ENCODE measurements around the gene PCNX4.
"Not testable (repeated sequence)": the region's sequence is repeated elsewhere in the genome, so short reads cannot be mapped to it uniquely, and the experiment has no call there.

The PCNX4 gene

DNA sequence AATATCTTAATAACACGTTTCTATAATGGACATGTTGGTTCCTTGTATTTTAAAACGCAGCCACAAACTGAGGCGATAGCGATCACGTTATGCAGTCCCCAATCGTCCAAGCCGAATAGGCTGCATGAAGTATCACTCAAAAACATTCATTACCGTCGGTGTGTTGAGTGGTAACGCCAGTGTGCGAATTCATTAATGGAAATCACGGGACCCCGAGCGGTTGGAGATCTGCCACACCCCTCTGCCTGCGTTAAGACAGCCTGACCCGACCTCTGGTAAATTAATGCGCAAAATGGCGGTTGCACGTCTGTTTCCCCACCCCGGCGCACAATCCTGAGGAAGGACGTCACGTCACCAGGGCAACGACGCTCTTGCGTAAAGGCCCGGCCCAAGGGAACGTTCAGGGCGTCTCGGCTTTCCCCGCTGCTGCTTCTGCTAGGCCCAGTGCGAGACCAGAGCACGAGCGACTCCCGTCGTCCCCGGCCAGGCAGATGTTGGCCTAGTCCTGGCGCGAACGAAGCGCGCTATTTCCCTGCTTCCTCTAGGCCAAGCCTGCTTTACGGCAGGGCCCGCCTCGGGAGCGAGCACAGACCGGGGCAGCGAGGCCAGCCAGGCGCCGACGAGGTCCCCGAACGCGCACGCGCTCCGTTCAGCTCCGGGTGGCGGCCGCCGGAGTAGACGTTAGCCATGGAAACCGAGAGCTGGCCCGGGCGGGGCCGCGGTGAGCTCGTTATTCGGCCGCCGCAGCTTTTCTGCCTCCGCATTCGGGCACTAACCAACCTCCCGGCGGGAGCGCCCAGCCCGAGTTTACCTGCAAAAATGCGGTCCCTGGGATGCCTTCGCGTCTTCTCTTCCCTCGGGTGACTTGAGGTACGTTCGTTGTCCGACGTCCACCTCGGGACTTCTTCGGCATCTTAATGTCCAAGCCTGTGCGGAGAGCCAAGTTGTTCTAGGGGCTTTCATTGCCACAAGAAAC, at the start of gene PCNX4:
PCNX4 (plus strand) TSS at position 374 of the 976 bp plus-strand sequence. CDS start 15,716 bp downstream, outside the sequence.
- DNase-seq (ENCODE audit: low read depth in 2 of 2) = peak; percentile 86 to 90

DNA sequence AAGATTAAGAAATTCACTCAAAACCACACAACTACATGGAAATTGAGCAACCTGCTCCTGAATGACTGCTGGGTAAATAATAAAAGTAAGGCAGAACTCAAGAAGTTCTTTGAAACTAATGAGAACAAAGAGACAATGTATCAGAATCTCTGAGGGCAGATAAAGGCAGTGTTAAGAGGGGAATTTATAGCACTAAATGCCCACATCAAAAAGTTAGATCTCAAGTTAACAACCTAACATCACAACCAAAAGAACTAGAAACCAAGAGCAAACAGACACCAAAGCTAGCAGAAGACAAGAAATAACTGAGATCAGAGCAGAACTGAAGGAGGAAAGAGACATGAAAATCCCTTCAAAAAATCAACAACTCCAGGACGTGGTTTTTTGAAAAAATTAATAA, 43.7 kb upstream of the PCNX4 start:
- DNase-seq (ENCODE audit: low read depth in 2 of 2) = not testable (repeated sequence)

DNA sequence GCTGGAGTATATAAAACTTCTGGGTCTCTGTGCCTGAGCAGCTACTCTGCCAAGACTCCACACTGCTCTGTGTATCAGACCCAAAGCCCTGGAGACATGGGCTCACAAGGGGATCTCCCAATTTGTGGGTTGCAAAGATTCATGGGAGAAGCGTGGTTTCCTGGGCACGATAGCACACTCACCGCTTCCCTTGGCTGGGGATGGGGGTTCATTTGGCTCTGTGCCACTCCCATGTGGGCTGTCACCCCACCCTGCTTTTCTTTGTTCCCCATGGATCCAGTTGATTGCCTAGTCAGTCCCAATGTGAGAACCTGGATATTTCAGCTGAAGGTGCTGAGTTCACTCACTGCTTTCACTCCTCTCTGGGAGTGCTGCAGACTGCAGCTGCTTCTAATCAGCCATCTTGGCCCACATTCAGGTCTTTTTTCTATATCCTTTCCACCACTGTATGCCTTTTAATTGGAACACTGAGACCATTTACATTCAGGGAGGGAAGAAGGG, 40.0 kb upstream of the PCNX4 start:
- no peak for DNase-seq (ENCODE audit: low read depth in 2 of 2)

DNA sequence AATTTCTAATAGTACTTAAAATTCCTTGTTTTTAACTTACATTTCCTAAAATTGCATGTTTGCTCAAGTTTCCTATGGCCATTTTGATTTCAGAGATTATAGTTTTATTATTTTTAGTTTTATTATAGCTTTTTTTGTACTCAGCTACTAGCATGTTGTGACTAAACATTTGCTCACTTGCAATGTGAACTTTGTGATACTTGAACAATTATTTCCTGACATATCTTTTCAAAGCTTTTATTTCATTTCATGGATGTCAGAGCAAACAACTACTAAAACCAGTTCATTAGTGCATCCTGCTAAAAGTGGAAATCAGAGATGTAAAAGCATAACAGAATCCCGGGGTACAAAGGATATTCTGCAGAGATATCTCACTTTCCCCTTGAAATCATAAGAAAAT, 33.6 kb upstream of the PCNX4 start:
- DNase-seq (ENCODE audit: low read depth in 2 of 2) = no peak

DNA sequence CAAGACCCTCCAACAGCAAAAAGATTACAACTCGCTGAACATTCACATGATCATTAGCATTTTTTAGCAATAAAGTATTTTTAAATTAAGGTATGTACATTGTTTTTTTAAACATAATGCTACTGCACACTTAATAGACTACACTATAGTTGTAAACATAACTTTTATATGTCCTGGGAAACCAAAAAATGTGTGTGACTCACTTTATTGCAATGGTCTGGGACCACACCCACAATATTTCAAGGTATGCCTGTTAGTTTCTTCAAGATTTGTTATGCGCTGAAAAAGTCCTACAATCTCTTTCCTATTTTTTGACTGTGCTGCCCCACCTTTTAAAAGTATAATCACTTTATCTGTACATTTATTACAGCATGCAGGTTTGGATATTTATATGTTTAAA, 30.4 kb upstream of the PCNX4 start:
- no peak for DNase-seq (ENCODE audit: low read depth in 2 of 2)

DNA sequence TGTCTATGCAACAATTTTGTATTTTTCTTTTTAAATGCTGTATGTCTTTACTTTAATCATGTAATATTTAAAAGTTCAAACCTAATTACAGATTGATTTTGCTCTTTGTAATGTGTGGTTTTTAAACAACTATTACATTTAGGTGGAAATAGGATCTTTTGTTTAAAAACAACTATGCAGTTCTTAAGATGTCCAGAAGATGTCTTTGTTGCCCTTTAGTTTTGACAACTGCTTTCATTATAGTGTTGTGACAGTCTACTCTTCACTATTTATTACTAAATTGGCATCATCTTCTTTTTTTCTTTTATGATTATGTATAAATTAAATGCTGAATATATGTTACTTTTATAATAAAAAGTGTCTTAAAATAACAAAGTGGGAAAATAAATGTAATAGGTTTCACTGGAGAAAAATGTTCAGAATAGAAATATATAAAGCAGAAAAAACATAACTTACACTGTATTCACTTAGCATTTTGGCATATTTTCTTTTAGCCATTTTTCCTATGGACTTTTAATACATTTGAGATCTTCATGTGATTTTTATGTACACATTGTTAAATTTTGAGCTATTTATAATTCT, 27.1 kb upstream of the PCNX4 start:
- no peak for DNase-seq (ENCODE audit: low read depth in 2 of 2)

DNA sequence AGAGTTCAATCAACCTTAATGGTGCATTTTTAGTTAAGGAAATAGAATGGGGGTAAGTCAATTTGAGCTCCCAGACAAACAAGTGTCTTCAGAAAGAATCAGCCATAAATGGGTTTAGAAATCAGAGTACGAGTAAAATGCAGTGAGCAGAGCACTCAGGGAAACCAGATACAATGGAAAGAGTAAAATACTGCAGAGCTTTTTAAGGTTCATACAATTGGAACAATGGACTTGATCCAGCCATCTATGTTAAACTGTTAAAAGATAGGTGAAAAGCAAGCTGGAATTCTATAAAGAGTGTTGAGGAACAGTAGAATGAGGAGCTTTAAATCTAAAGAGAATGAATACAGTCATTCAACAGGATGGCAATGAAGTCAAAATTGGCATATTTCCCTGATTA, 23.8 kb upstream of the PCNX4 start:
- no peak for DNase-seq (ENCODE audit: low read depth in 2 of 2)

DNA sequence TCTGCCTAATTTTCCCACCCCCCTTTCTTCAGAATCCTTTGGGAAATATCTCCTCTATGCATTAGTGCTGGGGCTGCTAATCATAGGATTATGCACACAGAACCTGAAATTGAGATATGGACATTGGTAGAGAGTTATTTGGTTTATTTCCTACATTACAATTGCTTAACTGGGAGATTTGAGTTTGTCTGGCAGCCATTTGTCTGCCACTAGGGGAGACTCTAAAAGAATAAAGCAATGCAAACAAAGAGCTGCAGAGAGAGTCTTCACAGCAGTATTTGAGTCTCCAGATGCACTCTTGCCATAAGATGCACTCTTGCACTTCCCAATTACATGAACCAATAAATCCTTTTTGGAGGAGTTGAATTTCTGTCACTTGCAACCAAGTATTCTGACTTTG, 12.0 kb upstream of the PCNX4 start:
- no peak for DNase-seq (ENCODE audit: low read depth in 2 of 2)

DNA sequence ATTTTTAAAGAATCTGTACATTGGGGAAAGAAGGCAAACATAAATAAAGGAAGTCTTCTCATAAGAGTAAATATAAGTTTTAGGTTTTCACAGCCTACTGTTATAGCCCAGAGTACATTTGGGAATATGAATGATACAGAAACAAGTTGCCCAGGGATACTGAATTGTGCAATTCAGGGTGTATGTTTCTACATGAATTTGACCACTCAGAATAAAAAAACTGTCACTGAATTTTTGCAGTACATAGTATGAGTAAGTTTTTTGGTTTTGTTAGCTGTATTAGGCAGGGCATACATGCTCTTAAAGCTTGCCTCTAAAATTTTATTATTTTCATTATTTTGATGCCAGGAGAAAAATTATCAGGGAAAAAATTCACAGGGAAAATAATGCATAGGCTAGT, 6.6 kb upstream of the PCNX4 start:
- no peak for DNase-seq (ENCODE audit: low read depth in 2 of 2)

DNA sequence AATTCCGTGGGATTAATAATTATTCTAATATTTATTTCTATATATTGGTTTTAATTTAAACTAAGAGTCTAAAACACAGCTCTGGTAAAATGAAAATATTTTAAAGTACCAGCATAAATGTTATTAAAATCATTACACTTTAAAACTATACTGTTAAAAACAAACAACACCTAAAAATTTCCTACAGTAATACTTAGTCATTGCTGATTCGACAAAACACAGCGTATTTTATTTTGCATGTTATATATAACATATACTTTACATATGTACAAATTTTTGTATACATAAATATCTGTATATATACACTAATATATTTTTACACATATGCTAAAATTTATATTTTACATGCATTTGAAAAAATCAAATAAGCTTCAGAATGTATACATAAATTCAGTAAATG, 6.0 kb upstream of the PCNX4 start:
- DNase-seq (ENCODE audit: low read depth in 2 of 2) = no peak

DNA sequence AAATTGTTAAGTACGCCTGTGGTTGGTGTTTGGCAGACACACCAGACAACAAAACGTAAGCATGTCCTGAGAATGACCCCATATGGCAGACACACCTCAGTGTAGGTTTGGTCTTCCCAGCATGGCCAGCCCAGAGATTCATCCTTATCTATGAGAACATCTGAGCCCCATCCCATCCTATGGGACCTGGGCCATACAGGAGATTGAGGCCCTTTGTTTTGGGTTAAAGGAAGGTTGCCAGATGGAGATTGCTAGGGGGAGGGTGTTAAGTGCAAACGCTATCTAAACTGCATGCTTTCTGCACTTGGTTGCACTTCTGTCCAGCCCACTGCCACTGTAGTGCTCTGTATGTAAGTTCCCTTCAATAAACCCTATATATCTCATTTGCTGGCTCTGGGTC, 4.1 kb upstream of the PCNX4 start:
- DNase-seq (ENCODE audit: low read depth in 2 of 2) = no peak

DNA sequence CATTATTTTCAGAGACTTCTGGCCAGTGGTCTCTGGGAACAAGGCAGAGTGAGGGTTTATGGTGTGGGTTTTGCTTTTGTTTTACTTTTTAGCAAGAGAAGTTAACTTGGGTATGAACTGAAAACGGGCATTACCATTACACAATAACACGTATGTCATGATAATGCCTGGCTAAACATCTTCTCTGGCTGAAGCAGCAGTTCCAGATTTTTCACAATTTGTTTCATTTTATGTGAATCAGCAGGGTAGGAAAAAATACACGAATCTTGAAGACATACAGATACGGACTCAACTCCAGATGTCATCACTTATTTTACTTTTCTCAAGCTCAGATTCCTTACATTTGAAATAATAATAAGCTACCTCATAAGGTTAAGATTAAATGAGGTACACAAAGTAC, 2.5 kb upstream of the PCNX4 start:
- no peak for DNase-seq (ENCODE audit: low read depth in 2 of 2)

DNA sequence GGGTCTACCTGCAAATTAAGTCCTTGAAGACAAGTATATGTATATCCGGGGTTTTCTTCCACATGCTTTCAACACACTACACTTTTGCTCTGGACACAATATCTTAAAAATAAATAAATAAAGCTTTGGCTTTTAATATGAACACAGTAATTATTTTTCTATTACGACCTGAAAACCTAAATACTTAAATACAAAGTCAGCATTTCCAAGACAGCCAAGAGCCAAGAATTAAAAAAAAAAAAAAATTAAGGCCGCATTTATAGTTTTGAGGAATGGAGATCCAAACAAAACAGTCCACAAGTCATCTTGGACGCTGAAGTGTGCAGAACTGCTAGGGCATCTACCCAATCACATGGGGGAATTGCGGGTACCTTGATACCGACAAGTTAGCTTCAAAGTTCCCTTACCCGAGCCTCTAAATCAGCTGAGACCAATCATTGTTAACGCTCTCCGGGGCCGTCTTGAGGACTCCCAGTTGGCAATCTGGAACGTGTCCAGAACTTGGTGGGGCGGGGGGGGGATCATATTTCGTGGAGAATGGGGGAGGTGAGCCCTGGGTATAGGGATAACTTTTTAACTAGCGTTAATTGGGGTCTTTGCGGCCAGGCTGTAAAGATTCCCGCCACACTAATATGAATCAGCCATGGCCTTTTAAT, 731 bp upstream of the PCNX4 start:
- DNase-seq (ENCODE audit: low read depth in 2 of 2) = peak in 1 of 2 experiments; percentile 4

DNA sequence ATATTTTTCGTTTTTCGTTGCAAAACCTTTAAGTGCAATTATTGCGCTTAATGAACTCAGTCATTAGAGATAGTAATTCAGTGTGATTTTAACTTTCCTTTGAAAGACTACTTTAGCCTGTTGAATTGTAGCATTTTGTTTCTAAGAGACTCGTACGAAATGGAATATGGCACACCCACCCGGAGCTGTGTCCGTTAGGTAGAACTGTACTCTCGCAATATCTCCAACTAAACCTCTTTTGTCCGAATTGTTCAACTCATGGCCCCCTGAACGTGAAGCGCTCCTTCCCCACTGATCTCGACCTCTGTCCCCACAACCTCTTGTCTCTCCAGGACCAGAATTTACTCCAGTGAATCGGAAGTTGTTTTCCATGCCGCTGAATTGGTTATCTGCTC, 800 bp downstream of the PCNX4 start:
- DNase-seq (ENCODE audit: low read depth in 2 of 2) = peak in 1 of 2 experiments; percentile 4

DNA sequence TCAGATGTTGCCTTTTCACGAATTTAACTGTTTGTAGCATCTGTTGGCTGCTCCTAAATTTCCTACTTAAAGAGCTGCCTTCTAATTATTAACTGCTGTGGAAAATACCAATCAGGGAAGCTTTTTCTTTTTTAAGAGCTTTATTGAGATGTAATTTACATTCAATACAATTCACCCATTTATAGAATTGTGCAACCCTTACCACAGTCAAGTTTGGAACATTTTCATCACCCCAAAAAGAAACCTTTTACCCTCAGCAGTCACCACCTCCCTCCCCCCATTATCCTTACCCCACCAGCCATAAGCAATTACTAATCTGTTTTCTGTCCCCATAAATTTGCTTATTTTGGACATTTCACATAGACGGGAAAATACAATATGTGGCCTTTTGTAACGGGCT, 1.4 kb downstream of the PCNX4 start:
- no peak for DNase-seq (ENCODE audit: low read depth in 2 of 2)

DNA sequence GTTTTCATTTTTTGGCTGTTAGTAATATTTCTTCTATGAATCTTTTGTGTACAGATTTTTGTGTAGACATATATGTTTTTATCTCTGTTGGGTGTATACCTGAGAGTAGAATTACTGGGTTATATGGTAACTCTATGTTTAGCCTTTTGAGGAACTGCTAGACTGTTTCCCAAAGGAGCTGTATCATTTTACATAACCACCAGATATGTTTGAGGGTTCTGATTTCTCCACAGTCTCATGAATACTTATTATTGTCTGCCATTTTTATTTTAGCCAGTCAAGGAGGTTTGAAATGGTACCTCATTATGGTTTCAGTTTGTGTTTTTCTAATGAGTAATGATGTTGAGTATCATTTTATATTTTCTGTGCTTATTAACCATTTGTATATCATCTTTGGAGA, 1.9 kb downstream of the PCNX4 start:
- no peak for DNase-seq (ENCODE audit: low read depth in 2 of 2)

DNA sequence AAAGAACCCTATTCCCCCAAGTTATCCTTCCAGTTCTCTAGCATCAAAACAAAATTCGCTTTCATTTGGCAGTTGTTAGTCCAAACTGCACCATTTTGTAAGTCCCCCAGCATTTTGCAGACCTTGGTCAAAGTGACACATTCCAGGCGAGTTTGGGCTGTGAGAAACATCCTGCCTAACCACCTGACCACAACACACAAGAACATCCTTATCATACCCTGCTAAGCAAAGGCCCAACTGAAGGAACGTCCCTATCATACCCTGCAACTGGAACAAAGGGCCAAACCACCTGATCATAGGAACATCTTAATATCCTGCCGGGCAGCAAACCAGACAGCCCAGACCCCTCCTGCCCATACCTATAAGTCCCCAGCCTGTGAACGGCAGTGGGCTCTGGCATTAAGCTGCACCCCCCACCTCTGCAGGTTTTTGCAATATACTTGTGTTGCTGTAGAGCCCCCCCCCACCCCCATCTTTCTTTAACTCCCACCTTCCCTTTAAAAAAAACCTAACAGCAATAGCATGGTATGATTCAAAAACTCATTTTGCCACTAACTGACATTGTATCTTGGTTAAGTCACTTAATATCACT, 2.7 kb downstream of the PCNX4 start:
- peak in 1 of 2 experiments; percentile 2 for DNase-seq (ENCODE audit: low read depth in 2 of 2)

DNA sequence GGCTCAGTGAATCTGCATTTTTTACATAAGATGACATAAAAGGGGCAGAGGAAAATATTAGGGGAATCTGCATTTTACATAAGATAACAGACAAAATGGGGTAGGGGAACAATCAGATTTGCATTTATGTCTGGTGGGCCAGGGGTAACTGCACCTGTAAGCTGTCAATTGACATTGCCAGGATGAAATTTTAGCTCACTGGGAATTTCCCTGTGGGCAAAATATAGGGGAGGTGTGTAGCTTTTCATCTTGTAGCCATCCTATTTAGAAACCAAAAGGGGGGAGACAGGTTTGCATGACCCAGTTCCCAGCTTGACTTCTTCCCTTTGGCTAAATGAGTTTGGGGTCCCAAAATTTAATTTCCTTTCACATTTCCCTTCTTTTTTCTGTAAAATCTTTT, 3.5 kb downstream of the PCNX4 start:
- DNase-seq (ENCODE audit: low read depth in 2 of 2) = no peak

DNA sequence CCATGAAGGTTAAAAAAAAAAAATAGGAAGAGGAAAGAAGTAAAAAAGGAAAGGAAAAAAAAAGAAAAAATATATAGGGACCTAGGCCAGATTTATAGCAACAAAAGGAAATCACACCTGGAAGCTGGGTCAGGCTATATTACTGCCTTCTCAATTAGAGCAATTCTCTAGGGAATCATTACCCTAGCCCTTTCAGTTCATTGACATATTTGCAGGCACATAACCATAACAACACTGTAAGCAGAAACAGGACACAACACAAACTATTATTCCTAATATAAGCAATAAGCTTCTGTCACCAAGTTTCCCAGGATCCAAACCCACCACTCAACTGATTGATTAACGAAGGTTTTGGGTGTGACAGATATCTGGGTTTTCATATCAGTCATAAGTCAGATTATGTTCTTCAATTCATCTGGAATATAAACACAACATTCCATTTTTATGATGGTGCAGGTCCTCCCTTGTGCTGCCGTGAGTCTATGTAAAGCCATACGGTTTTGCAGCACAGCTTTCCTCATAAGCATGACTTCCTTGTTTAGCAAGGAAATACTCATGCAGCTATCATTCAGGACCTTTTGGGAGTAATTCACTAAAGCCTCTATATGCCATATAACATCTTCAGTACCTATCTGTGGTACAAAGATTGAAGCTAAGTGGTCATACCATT, 4.2 kb downstream of the PCNX4 start:
- DNase-seq (ENCODE audit: low read depth in 2 of 2) = no peak

DNA sequence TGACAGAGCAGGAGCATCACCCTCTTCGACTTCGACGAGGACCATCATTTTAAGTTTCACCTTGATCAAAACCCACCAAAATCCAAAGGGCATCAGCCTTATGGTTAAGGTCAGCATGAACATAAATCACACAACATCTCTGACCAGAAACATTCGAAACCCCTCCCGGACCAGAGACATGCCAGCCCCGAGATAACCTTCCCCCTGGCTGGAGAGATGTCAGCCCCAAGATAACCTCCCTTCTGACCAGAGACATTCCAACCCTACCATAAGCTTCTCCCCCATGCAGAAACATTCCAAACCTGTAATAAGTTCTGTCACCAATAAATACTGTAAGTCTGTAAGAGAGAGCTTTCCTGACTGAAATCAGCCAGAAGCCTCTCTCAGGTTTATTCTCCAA, 6.3 kb downstream of the PCNX4 start:
- DNase-seq (ENCODE audit: low read depth in 2 of 2) = no peak

DNA sequence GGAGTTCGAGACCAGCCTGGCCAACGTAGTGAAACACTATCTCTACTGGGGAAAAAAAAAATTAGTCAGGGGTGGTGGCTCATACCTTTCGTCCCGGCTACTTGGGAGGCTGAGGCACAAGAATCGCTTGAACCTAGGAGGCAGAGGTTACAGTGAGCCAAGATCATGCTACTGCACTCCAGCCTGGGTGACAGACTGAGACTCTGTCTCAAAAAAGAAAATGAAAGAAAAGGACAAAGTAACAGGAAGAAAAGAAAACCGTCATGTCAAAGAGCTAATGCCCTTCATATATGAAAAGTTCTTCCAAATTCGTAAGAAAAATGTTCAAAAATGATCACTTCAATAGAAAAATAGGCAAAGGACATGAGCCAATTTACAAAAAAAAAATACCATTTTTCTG, 8.1 kb downstream of the PCNX4 start:
- DNase-seq (ENCODE audit: low read depth in 2 of 2) = not testable (repeated sequence)

DNA sequence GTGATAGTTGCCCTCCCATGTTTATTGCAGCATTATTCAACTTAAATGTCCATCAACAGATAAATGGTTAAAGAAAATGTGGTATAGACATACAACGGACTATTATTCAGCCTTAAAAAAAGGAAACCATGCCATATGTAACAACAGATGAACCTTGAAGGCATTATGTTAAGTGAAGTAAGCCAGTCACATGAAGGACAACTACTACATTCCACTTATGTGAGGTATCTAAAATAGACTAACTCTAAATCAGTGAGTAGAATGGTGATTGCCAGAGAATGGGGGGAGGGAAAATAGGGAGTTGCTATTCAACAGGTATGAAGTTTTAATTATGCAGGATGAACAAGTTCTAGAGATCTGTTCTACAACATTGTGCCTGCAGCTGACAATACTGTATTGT, 10.1 kb downstream of the PCNX4 start:
- DNase-seq (ENCODE audit: low read depth in 2 of 2) = no peak

All from stimulated activated CD4-positive, alpha-beta T cell treated with anti-CD3 and anti-CD28 coated beads, Interleukin-12 subunit alpha, Interleukin-12 subunit beta, amount 100 ng/mL, for 24 hours (primary cell).